D341Med (cell line): ENCODE data around the gene APH1B.
"Not testable (repeated sequence)": the region's sequence is repeated elsewhere in the genome, so short reads cannot be mapped to it uniquely, and the experiment has no call there.

Experiments used
- DNase-seq: peaks from one replicate; pipeline ENCODE4 v3.0.0; 2012; ENCODE audit warnings: low spot score

Gene APH1B

GRCh38 chr15:63332367-63333124 lies 55.1 kb downstream of the APH1B start:
- no peak for DNase-seq

DNA sequence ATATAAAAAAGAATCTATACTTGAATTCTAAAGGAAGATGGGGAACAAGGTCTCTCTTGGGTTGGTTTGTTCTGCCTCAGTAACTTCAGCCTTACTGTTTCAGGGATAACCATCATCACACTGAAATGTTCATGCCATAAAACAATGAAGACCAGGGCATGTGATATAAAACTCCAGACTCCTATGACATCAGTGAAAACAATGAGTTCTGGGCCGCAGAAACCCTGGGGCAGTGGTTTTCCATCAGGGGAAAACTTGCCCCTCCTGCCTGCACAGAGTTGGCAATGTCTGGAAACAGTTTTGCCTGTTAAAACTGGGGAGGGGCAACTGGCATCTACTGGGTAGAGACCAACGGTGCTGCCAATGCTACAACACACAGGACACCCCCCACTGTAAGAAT lies 57.4 kb downstream of the APH1B start:
- DNase-seq = no peak

DNA sequence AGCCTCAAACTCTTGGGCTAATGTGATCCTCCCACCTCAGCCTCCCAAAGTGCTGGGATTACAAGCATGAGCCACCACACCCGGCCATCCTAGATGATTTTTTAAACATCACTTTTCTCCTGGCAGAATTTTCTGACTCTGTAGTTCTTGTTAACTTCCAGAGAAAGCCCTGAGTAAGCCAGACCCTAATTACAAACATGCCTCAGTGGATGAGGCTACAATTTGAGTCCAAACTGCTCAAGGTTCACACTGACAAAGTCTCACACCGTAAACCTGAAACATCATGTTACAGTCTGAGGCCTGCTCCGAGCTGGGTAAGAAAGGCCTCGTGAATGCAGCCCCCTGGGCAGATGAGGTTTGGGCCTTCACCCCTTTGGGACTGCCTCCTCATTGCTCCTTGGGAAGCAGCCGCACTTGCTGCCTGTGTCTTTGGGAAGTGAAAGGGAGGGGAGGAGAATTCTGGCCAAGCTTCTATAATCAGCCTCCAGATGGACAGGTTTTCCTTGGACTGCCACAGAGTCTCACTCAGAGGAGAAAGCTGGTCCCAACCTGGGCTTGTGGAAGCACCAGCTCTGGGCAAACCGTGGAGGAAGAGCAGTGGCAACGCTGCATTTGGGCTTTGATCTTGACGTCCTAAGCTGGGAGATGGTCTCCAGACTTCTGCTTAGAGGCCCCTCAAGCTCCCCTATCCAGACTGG lies 58.3 kb downstream of the APH1B start:
- no peak for DNase-seq

DNA sequence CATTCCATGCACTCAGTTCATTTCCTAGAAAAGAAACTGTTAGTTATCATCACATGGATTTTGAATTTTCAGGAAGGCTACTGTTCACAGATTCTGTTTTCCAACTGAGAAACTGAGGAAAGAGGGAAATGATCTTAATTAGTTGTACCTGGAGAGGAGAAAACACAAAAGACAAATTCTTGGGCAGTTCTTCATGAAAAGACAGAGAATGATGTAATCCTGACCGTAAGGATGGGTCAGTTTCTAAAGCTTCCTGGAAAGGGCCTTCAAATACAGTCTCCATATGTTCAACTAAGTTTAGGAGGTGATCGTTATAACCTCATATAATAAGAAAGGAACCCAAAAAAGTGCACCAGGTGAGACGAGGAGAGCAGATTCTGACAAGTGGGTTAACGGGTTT lies 59.6 kb downstream of the APH1B start:
- no peak for DNase-seq

DNA sequence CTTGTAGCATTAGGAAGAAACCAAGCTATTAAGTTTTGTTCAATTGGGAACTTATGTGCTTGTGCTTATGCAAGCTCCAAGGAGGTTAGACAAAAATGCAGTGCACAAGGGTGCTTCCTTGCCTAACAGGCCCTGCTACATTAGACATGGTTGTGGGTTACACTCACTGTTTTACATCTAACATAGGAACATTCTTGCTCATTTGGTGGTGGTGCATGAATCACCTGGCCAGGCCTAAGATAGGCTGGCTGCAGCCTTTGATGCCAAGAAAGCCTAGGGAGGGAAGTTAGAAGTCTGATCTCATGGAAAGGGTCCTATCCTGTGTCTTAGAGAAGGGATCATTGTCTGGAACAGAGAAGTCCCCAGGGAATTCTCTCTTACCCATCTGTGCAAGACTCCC lies 60.8 kb downstream of the APH1B start:
- DNase-seq = no peak

- DNase-seq = no peak
Measured at GRCh38 chr15:63339006-63339766, 61.8 kb downstream of the APH1B start.

DNA sequence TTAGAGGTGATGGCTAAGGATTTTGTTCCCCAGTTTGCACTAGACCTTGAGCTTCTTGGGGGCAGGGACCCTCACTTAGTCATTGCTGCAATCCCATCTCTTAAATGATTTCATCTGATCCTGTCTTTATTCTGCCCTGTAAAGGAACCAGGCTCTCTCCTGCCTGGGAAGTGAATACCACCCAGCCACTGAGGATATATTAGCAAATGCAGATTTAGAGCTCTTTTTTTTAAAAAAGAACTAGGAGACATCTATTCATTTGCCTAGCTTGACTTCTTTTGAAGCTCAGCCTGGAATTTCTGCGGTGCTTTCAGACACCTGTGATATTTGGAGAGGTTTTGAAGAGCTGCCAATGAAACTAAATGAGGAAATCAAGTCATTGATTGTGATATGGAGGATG lies 62.4 kb downstream of the APH1B start:
- DNase-seq = no peak

DNA sequence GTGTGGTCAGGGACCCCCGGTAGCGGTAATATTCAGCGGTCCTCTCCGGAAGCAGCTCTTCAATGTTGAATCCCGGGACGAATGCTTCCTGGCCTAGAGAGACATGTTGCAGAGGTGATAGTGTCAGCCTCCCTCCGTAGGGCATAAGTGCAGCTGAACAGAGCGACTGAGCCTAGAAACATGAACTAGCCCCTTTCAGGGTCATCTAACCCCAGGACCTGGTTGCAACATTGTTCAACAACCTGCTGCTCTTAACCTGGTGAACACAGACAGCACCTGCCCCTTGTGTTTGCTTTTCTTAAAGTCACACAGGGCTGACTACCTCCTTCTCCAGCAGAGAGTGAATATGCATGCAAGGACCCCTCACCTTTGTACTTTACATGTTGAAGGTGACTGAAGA lies 62.9 kb downstream of the APH1B start:
- no peak for DNase-seq

GRCh38 chr15:63340878-63341277 lies 63.5 kb downstream of the APH1B start:
- DNase-seq = no peak

GRCh38 chr15:63341898-63342297 lies 64.5 kb downstream of the APH1B start:
- DNase-seq = no peak

DNA sequence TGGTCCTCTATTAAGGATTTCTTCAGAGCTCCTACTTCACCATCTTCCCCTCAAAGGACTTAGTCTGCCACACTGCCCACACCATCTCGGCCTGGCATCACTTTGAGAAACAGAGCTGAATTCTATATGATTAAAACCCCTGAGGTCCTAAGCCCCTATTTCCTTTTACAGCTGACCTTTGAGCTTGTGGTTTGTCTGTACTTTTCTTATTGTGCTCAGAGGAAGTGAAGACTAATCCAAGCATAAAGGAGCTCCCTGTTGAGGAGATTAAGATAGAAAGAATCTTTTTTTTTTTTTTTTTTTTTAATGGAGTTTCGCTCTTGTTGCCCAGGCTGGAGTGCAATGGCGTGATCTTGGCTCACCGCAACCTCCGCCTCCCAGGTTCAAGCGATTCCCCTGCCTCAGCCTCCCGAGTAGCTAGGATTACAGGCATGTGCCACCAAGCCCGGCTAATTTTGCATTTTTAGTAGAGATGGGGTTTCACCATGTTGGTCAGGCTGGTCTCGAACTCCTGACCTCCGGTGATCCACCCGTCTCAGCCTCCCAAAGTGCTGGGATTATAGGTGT lies 65.7 kb downstream of the APH1B start:
- DNase-seq = not testable (repeated sequence)

DNA sequence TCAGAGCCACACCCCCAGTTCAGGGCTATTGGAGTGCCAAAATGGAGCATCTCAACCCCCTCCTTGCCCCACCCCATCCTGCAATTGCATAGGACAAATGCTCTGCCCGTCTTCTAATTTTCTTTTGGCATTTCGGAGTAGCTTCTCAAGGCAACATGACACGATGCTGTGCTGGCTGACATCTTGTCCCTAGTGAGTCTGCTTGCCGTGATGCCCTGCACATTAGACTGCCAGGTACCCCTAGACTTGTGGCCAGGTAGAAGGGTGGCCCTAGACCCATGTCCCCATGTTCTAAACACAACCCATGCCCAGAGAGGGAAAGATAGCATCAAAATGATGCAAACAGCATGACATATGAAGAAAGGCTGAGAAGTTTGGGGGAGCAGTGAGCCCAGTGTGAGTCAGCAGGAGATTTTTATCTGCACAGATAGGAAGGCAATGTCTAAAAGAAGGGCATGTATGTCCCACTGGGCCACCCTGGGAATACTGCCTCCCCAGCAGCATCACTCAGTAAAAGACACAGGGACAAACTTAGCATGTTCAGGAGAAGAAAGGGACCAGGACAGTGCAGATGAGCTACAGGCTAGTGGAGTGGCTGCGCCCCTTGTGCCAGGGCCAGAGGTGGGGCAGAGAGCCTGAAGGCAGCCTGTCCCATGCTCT lies 67.5 kb downstream of the APH1B start:
- no peak for DNase-seq

- DNase-seq = no peak
Measured at GRCh38 chr15:63345391-63345752, 68.0 kb downstream of the APH1B start.

DNA sequence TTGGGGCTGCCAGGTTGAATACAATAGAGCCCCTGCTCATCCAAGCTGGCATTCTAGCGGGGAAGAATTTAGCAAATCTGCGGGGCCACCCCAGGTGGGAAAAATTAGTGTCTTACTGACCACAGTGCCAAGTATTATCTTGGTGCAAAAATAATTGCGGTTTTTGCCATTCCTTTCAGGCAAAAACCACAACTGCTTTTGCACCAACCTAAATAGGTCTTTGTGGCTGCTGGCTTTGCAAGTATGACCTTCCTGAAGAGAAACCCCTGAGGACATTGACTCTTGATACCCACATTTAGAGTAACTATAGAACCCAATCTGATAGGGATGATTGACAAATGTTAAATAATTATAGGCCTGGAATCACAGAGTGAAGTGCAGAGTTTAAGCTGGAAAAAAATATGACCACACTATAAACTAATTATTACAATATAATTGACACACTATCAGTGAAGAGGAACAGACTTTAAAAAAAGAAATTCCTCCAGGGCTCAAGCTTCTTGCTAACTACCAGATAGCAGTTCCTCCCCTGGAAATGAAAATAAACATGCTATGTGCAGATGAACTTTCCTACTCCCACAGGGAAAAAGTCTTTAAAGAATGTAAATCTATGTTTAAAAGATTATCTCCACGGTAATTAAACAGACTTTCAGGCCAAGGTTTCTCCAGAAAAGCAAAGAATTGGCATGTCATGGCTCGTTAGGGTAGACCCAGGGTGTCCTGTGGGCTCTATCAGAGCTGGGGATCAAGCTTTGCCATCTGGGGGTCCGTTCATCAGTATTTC lies 69.9 kb downstream of the APH1B start:
- DNase-seq = no peak

DNA sequence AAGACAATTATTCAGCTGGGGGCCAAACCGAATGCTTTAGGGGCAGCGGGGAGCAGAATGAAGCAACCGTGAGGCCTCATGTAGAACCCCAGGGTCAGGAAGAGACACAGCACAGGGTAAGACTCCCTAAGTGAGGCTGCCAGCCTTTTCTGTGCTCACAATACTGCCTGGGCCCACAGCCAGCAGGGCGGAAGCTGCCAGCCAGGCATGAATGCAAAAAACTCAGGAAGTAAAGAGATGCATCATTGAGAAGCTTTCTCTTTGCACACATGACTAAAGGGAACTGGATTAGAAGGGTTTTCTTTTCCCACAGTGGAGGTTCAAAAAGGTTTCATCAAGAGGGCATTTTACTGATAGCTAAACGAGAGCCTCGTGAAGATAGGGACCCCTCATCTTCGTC lies 71.0 kb downstream of the APH1B start:
- no peak for DNase-seq

GRCh38 chr15:63349156-63349555 lies 71.8 kb downstream of the APH1B start:
- DNase-seq = no peak

GRCh38 chr15:63349621-63350020 lies 72.2 kb downstream of the APH1B start:
- no peak for DNase-seq

DNA sequence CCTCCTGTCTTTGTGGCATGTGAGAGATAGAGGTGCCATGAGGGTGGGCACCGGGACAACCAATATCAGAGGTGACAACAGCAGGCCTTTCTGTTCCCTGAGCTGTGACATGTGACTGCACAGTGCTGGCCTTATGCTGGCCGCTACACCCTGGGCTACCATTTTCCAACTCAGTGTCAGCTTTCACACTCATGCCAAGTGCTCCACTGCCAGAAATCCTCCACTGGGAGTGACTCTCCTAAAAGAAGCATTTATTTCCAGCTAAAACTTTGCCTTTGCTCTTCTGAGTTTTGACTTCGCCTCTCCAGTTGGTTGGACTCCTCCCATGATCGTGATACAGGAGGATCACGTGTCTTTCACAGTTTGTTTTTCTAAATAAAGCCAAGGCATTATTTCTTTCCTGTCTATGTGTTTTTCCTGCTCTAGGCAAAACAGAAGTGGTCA lies 72.8 kb downstream of the APH1B start:
- no peak for DNase-seq

- no peak for DNase-seq
Measured at GRCh38 chr15:63351170-63351569, 73.8 kb downstream of the APH1B start.

DNA sequence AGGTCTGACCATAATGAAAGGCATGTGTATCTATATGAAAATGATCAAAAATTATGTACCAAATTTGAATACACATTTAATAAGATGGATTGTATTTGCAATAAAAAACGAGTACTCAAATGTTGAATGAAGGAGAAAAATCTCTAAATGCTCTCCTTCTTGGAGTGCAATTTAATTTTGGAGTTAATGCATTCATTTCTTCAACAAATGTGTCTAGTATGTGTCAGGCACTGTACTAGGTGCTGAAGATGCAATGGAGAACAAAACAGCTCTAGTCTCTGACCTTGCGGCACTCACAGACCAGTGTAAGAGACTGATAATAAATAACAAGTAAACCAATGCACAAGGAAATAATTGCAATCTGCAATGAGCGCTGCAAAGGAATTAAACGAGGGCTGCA lies 75.4 kb downstream of the APH1B start:
- no peak for DNase-seq

DNA sequence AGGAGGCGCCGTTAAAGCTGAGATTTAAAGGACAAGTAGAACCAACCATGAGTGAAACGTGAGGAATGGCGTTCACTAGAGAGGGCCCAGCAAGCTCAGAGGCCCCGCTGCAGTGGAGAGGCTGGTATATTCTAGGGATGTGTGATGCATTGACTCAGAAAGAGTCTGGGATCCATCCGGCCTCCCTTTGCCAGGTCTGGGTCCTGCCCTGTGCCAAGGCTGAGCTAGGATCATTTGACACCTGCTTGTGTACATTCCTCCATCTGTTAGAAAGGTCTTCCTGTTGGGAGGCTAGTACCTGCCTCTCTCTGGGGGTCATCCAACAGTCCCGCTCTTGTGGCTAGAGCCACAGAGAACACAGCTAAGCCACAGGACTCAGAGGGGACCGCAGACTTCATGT lies 75.9 kb downstream of the APH1B start:
- DNase-seq = no peak
